Endodermal cell (in vitro differentiated cells): ENCODE data around the gene HDAC5. TPM values are rescaled to one million over a fixed set of nuclear protein-coding genes. Genes with fewer than 3 reads are reported as not detected.

Experiments
- DNase-seq: peaks from one replicate; pipeline ENCODE4 v3.0.0-alpha.2; 2017
- H3K27ac ChIP-seq: 2 replicates; pipeline ENCODE4 v1.5.1; 2013; ENCODE audit warnings: mild to moderate bottlenecking, low read depth, low read length, moderate library complexity
- H3K27me3 ChIP-seq: 2 replicates; pipeline ENCODE4 v1.6.1; 2013; ENCODE audit warnings: mild to moderate bottlenecking, low read length, moderate library complexity; ENCODE audit not compliant: insufficient read depth, control insufficient read depth, poor library complexity, severe bottlenecking
- H3K36me3 ChIP-seq: 2 replicates; pipeline ENCODE4 v1.7.0; 2013; ENCODE audit warnings: mild to moderate bottlenecking, low read length, moderate library complexity; ENCODE audit not compliant: control insufficient read depth, insufficient read depth
- H3K4me1 ChIP-seq: one replicate; pipeline ENCODE4 v1.7.0; 2013; ENCODE audit warnings: low read length; ENCODE audit not compliant: control insufficient read depth, insufficient read depth
- H3K4me3 ChIP-seq: 2 replicates; pipeline ENCODE4 v1.5.1; 2013; ENCODE audit warnings: mild to moderate bottlenecking, low read length, moderate library complexity
- H3K9ac ChIP-seq: 2 replicates; pipeline ENCODE4 v1.6.1; 2013; ENCODE audit warnings: mild to moderate bottlenecking, low read length, moderate library complexity; ENCODE audit not compliant: poor library complexity, severe bottlenecking; ENCODE audit errors: extremely low read depth
- H3K9me3 ChIP-seq: 2 replicates; pipeline ENCODE4 v1.6.1; 2013; ENCODE audit warnings: mild to moderate bottlenecking, low read length, moderate library complexity; ENCODE audit not compliant: control insufficient read depth
- H3K27ac Mint-ChIP-seq: 2 replicates; pipeline ENCODE4 v1.8.0; 2020; ENCODE audit warnings: mixed read lengths
- H3K27me3 Mint-ChIP-seq: 2 replicates; pipeline ENCODE4 v1.8.0; 2021; ENCODE audit warnings: mild to moderate bottlenecking, mixed read lengths; ENCODE audit not compliant: insufficient read depth
- H3K36me3 Mint-ChIP-seq: 2 replicates; pipeline ENCODE4 v1.8.0; 2020; ENCODE audit warnings: low read depth, mixed read lengths
- H3K4me1 Mint-ChIP-seq: 2 replicates; pipeline ENCODE4 v1.8.0; 2020; ENCODE audit warnings: mixed read lengths
- H3K4me3 Mint-ChIP-seq: 2 replicates; pipeline ENCODE4 v1.8.0; 2020; ENCODE audit warnings: mild to moderate bottlenecking, moderate library complexity, mixed read lengths
- H3K9me3 Mint-ChIP-seq: 2 replicates; pipeline ENCODE4 v1.8.0; 2020; ENCODE audit warnings: mild to moderate bottlenecking, mixed read lengths
- CTCF ChIP-seq: fragments of 200-600 bp; sonication (generic); conservative IDR thresholded peaks from 2 replicates; pipeline ENCODE4 v1.5.0; 2021; ENCODE audit warnings: antibody characterized with exemption, mild to moderate bottlenecking
- WGBS, 2 experiments: methylation state at CpG; one replicate each; pipeline versions ENCODE4 v1.1.5 to v1.1.7; 2013; ENCODE audit warnings: missing lambda C conversion rate in 2 of 2, mixed read lengths in 1 of 2; ENCODE audit not compliant: insufficient coverage in 1 of 2, insufficient read length in 1 of 2; 5-methylcytosine and 5-hydroxymethylcytosine counted together
- total RNA-seq, 2 donors: library from RNA; stranded (reverse); fragmentation: NEBNext Ultra II Directional in 1 of 2; extraction: Animal tissue kit (Norgen Biotek cat#: 25700) in 1 of 2; gene quantifications; 2 replicates in 1 of 2; 3 replicates in 1 of 2; pipeline ENCODE4 v1.2.1, GENCODE V29; 2021

Gene HDAC5
- total RNA-seq, 2 donors from 2014 or later: 36.9 to 64.6 TPM

DNA sequence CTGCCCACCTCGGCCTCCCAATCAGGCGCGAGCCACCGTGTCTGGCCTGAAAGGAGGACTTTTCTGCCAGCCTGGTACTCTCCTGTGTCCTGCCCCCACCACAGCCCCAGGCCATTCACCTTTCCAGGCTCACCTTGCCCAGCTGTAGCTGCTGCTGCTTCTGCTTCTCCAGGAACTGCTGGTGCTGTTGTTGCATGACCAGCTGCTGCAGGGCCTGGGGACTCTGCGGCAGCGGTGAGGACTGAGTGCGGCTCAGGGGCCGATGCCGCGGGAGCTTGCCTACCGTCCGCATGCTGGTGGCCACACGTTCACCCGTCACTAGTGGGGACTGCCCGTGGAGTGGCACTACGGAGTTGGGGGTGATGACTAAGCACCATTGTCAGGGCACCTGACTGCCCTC is 35.2 kb downstream of the HDAC5 start:
- H3K4me1 Mint-ChIP-seq: peaks cover 21% of the 10 kb centered on the region
- no peaks in the 10 kb centered on the region for H3K9me3 ChIP-seq
- H3K4me1 ChIP-seq: peaks cover 6% of the 10 kb centered on the region
- no peak overlapping the region for H3K27ac ChIP-seq
- no peak overlapping the region for H3K4me3 Mint-ChIP-seq
- H3K9ac ChIP-seq: no peak overlapping the region
- H3K4me3 ChIP-seq: no peak overlapping the region
- peak overlapping the region; percentile 39 for H3K27ac Mint-ChIP-seq
- WGBS, 2 experiments: 91 to 92% methylated on average over 8 to 16 of the region's 16 CpGs
- no peak for TF ChIP-seq CTCF
- no peaks in the 10 kb centered on the region for H3K9me3 Mint-ChIP-seq
- DNase-seq: no peak
- peaks cover 51% of the 10 kb centered on the region for H3K36me3 ChIP-seq
- peaks cover 45% of the 10 kb centered on the region for H3K36me3 Mint-ChIP-seq
- no peaks in the 10 kb centered on the region for H3K27me3 Mint-ChIP-seq
- no peaks in the 10 kb centered on the region for H3K27me3 ChIP-seq

DNA sequence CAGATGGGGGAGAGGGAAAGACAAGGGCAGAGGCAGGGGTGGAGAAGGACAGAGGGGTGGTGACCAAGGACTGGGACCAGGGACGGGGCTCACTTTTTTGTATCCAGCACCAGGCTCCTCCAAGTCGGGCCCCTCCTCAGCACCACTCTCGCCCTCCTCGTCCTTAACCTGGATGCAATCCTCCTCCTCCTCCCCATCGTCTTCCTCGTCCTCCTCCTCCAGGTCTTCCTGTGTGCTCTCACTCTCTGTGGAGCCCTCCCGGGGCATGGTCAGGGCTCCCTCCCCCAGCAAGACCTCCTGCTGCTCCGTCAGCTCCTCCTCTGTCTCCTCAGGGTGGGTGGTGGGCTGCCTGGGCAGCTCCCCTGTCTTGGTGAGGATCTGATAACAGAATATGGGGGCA is 36.1 kb downstream of the HDAC5 start:
- H3K27ac ChIP-seq: peak overlapping the region; percentile 85
- Mint-ChIP-seq H3K9me3 (no peaks in the 10 kb centered on the region), H3K27ac (peak overlapping the region; percentile 91), H3K27me3 (no peaks in the 10 kb centered on the region), H3K4me3 (no peak overlapping the region), H3K36me3 (peaks cover 52% of the 10 kb centered on the region), H3K4me1 (peaks cover 21% of the 10 kb centered on the region)
- H3K4me1 ChIP-seq: peaks cover 6% of the 10 kb centered on the region
- TF ChIP-seq CTCF: no peak
- peak; percentile 77 for DNase-seq
- H3K36me3 ChIP-seq: peaks cover 56% of the 10 kb centered on the region
- H3K4me3 ChIP-seq: no peak overlapping the region
- WGBS, 2 experiments: 13 to 47% methylated on average over 4 to 7 of the region's 8 CpGs
- H3K27me3 ChIP-seq: no peaks in the 10 kb centered on the region
- H3K9ac ChIP-seq: no peak overlapping the region
- H3K9me3 ChIP-seq: no peaks in the 10 kb centered on the region

GRCh38 chr17:44086364-44087311 is 36.8 kb downstream of the HDAC5 start:
- H3K27ac Mint-ChIP-seq: peak overlapping the region; percentile 91
- Histone ChIP-seq H3K9ac (no peak overlapping the region), H3K36me3 (peaks cover 56% of the 10 kb centered on the region), H3K27me3 (no peaks in the 10 kb centered on the region), H3K27ac (peak overlapping the region; percentile 85), H3K4me3 (no peak overlapping the region), H3K4me1 (peaks cover 6% of the 10 kb centered on the region), H3K9me3 (no peaks in the 10 kb centered on the region)
- H3K36me3 Mint-ChIP-seq: peaks cover 53% of the 10 kb centered on the region
- WGBS, 2 experiments: 55 to 56% methylated on average over 9 to 19 of the region's 23 CpGs
- peak; percentile 92 for DNase-seq
- H3K27me3 Mint-ChIP-seq: no peaks in the 10 kb centered on the region
- no peak overlapping the region for H3K4me3 Mint-ChIP-seq
- peaks cover 21% of the 10 kb centered on the region for H3K4me1 Mint-ChIP-seq
- TF ChIP-seq CTCF: no peak
- H3K9me3 Mint-ChIP-seq: no peaks in the 10 kb centered on the region
